Natural killer cell treated with Interleukin-12 subunit alpha and Interleukin-12 subunit beta and Interleukin-15 and Interleukin-18, amount 100 ng/mL, for 72 hours (primary cell): ENCODE measurements around the gene CDK14. TPM values are rescaled to one million over a fixed set of nuclear protein-coding genes. Genes with fewer than 3 reads are reported as not detected.

Experiments used
- ATAC-seq, 2 donors: fragments of 150-1000 bp; cut with Tn5 transposase in 1 of 2; sonication (Bioruptor Pico), chemical (Tn5 transposase) in 1 of 2; 2 replicates each; pipeline ENCODE4 v1.10.0; 2021
- DNase-seq: peaks from one replicate; pipeline ENCODE4 v3.0.0; 2022; ENCODE audit warnings: low spot score
- H3K27ac Mint-ChIP-seq, 2 donors: 1 replicate in 1 of 2; 2 replicates in 1 of 2; pipeline ENCODE4 v1.8.0; 2022; ENCODE audit warnings: mixed read lengths in 2 of 2, mild to moderate bottlenecking in 1 of 2, moderate library complexity in 1 of 2
- H3K27me3 Mint-ChIP-seq, 2 donors: 1 replicate in 1 of 2; 2 replicates in 1 of 2; pipeline ENCODE4 v1.8.0; 2022; ENCODE audit warnings: mixed read lengths in 2 of 2
- H3K36me3 Mint-ChIP-seq: one replicate; pipeline ENCODE4 v1.8.0; 2022; ENCODE audit warnings: mixed read lengths
- H3K4me1 Mint-ChIP-seq, 2 donors: 1 replicate in 1 of 2; 2 replicates in 1 of 2; pipeline ENCODE4 v1.8.0; 2022; ENCODE audit warnings: low read depth in 2 of 2, mixed read lengths in 2 of 2, mild to moderate bottlenecking in 1 of 2
- H3K4me3 Mint-ChIP-seq: one replicate; pipeline ENCODE4 v1.8.0; 2022; ENCODE audit warnings: mixed read lengths
- H3K9me3 Mint-ChIP-seq: 2 replicates; pipeline ENCODE4 v1.8.0; 2022; ENCODE audit warnings: mixed read lengths
- total RNA-seq, 2 donors: library from RNA; stranded (reverse); gene quantifications; one replicate each; pipeline ENCODE4 v1.2.3, GENCODE V29; 2022

CDK14 gene
- total RNA-seq, 2 donors from 2014 or later = 0.76 to 2.8 TPM

DNA sequence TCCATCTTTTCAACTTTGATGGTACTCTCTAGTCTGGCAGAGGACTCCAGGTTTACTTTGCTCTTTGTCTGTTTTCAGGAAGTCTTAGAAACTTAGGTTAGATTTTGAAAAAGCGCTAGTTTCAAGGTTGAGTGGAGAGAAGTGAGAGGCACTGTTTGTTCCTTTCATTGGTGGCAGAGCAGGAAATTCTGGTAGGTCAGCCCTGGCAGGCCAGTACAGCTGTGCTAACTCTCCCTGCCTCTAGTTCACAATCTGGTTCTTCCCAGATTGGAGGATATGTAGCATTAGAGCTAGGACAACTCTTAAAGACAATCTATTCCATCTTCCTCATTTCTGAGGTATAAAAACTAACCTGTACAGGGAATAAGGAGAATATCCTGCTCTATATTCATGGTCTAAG is 507.2 kb downstream of the CDK14 start:
- Mint-ChIP-seq H3K27ac (no peak overlapping the region), H3K36me3 (no peaks in the 10 kb centered on the region), H3K4me3 (no peak overlapping the region), H3K27me3 (no peaks in the 10 kb centered on the region), H3K9me3 (peaks cover 8% of the 10 kb centered on the region), H3K4me1 (no peaks in the 10 kb centered on the region)
- no peak for ATAC-seq
- no peak for DNase-seq

DNA sequence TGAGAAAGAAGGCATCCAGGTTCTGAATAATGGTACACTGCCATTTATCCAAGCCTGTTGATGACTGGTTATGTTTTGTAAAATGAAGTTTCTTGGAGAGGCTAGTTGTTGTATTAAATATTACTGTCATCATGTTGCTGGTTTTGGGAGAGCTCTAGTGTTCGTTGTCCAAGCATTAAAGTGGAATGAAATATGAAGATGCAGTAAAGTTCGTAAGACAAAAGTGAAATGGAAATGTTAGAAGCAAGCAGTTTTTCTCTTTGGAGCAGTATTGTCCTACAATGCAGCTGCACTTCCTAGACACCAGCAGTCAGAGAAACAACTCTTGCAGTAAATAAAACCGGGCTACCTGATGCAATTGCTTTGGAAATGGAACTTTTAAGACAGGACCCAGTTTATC is 511.3 kb downstream of the CDK14 start:
- H3K36me3 Mint-ChIP-seq = no peaks in the 10 kb centered on the region
- ATAC-seq (no peak), DNase-seq (no peak)
- no peak overlapping the region for H3K27ac Mint-ChIP-seq
- no peaks in the 10 kb centered on the region for H3K27me3 Mint-ChIP-seq
- H3K4me1 Mint-ChIP-seq = no peaks in the 10 kb centered on the region
- peaks cover 8% of the 10 kb centered on the region for H3K9me3 Mint-ChIP-seq
- no peak overlapping the region for H3K4me3 Mint-ChIP-seq

DNA sequence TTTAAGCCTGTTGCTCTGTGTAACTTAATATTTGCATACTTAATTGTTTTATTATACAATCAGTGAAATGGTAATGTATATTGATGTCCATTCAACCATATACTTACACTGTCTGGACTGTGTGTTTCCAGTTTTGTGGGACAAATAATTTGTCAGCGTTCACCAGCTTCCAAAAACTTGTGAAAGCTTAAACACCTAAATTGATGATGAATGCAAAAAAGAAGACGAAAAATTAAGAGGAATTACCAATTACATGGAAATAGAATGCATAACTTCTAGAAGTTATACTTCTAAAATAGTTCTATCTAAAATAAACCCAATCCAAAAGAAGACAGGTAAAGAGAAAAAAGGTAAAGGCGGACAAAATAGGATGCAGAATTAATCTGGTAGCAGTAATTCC is 513.1 kb downstream of the CDK14 start:
- no peak for DNase-seq
- Mint-ChIP-seq H3K27me3 (no peaks in the 10 kb centered on the region), H3K4me1 (no peaks in the 10 kb centered on the region), H3K27ac (no peak overlapping the region), H3K9me3 (peaks cover 3% of the 10 kb centered on the region), H3K4me3 (no peak overlapping the region), H3K36me3 (no peaks in the 10 kb centered on the region)
- ATAC-seq = no peak

DNA sequence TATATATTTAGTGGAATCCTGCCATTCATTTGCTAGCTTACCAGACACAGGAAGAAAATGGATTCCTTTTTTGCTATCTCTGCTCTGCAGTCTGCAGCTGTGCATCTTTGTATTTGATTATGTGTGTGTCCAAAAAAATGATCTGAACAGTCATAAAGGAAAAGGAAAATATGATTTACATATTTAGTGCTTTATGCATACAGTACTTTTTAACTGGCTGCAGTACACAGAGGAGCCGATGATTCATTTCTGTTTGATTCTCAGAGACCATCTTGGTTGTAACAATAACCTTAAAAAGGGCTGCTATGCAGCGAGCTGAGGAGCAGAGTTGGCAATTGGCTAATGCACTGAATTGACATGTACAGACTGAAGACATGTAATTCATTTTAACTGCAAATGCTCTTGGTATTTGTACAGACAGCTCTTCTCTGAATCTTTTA is 516.8 kb downstream of the CDK14 start:
- Mint-ChIP-seq H3K4me1 (no peaks in the 10 kb centered on the region), H3K9me3 (peaks cover 3% of the 10 kb centered on the region), H3K36me3 (no peaks in the 10 kb centered on the region), H3K4me3 (no peak overlapping the region), H3K27me3 (no peaks in the 10 kb centered on the region), H3K27ac (no peak overlapping the region)
- DNase-seq (no peak), ATAC-seq (no peak)

DNA sequence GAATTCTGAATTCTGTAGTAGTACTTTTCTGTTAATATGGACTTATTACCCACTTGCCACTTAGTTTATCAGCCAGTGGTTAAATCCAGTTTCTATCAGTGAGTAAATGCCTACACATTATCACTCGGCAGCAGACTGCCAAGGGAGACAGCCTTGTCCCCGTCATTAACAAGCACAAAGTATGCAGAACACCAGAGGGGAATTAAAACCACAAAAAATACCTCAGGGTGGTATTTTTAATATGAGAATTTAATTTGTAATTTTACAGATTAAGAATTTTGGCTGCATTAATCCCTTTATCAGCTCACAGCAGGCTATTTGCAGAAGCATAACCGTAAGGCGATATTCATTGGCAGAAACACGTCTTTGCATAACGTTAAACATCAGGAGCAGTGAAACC is 518.1 kb downstream of the CDK14 start:
- peaks cover 3% of the 10 kb centered on the region for H3K9me3 Mint-ChIP-seq
- H3K4me3 Mint-ChIP-seq = no peak overlapping the region

DNA sequence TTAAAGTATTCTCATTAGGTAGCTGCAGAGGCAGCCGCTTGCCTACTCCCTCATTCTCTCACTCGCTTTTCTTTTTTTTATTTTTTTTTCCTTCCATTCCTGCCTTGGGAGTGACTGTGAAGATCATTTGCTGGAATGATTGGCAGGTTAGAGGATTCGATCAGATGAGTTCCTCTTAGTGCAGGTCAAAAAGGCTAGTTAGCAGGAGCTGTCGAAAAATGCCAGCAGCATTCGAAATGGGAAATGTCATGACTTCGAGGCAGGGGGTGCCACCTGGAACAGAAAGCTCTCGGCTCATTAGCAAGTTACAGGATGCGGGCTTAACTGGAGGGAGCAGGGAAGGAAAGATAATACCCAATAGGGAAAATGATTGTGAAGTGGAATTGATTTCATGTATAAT is 530.6 kb downstream of the CDK14 start:
- Mint-ChIP-seq H3K27me3 (no peaks in the 10 kb centered on the region), H3K4me1 (no peaks in the 10 kb centered on the region), H3K4me3 (no peak overlapping the region), H3K27ac (no peak overlapping the region), H3K9me3 (peaks cover 3% of the 10 kb centered on the region), H3K36me3 (no peaks in the 10 kb centered on the region)
- ATAC-seq (no peak), DNase-seq (no peak)

More for the DNA sequence above, 518.1 kb downstream of the CDK14 start:
- Mint-ChIP-seq H3K36me3 (no peaks in the 10 kb centered on the region), H3K27me3 (no peaks in the 10 kb centered on the region), H3K27ac (no peak overlapping the region), H3K4me1 (no peaks in the 10 kb centered on the region)
- no peak for DNase-seq
- ATAC-seq = no peak

DNA sequence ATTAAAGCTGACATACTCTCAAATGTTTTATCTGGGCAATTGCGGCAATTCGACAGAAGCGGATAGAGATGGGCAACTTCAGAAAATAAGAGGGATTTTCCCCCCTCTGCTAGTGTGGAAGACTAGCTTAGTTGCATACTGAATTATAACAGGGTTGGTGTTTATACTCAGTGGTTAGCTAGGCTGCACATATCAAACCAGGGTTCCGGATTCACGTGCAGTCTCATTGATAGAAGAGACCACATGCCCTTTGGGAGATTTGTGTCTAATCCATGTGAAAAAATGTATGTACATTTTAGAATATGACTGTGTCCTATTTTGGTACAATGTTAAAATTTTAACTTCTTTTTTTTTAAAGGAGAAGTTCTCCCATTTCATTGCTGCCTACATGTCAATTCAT is 531.2 kb downstream of the CDK14 start:
- H3K4me3 Mint-ChIP-seq = no peak overlapping the region
- H3K27me3 Mint-ChIP-seq = no peaks in the 10 kb centered on the region
- ATAC-seq (no peak), DNase-seq (no peak)
- peaks cover 3% of the 10 kb centered on the region for H3K9me3 Mint-ChIP-seq
- no peaks in the 10 kb centered on the region for H3K4me1 Mint-ChIP-seq
- H3K36me3 Mint-ChIP-seq = no peaks in the 10 kb centered on the region
- H3K27ac Mint-ChIP-seq = no peak overlapping the region

DNA sequence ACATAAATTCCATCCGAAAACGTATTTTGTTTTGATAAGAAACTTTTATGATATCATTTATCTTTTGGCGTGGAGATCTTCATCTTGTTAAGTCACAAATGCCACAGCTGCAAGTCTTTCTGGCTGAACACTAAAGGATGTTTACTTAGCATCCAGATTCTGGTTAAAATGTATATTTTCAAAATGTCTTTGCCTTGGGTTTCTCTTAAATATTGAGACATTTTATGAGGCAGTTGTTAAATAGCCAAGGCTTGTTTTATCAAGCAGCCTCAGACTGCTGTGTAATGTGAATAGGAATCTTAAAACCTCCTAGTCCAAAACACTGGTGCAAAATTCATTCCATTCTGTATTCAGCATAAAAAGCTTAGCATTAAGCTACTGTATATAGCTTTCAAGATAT is 531.8 kb downstream of the CDK14 start:
- H3K27me3 Mint-ChIP-seq = no peaks in the 10 kb centered on the region
- H3K9me3 Mint-ChIP-seq = peaks cover 3% of the 10 kb centered on the region
- H3K4me3 Mint-ChIP-seq = no peak overlapping the region
- DNase-seq (no peak), ATAC-seq (no peak)
- H3K4me1 Mint-ChIP-seq = no peaks in the 10 kb centered on the region
- H3K27ac Mint-ChIP-seq = no peak overlapping the region
- no peaks in the 10 kb centered on the region for H3K36me3 Mint-ChIP-seq

DNA sequence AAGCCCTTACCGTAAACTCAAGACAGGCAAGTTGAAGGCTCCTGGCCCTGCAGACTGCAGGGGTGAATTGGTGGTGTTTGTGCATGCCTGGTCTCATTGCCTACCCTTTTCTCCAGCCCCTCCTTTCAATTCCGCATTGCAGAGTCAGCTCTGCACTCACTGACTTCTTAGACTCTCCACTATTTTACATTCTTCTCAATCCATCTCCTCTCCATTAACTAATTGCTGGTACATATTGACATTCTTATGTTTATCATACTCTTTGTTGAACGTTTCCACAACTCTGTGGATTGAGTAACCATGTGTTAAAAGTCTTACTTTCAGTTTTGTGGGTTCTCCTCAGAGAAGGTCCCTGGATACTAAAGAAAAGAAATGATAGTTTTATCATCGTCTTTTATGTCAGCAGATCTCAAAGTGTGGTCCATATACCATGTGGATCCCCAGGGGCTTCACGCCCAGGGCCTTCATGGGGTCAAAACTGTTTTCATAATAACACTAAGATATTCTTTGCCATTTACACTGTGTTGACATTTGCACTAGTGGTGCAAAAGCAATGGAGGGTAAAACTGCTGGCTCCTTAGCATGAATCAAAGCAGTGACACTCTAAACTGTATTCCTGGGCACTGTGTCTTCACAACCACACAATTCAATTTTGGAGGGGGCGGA is 532.7 kb downstream of the CDK14 start:
- ATAC-seq (no peak), DNase-seq (no peak)
- no peaks in the 10 kb centered on the region for H3K27me3 Mint-ChIP-seq
- no peak overlapping the region for H3K27ac Mint-ChIP-seq
- no peaks in the 10 kb centered on the region for H3K4me1 Mint-ChIP-seq
- no peaks in the 10 kb centered on the region for H3K36me3 Mint-ChIP-seq
- H3K4me3 Mint-ChIP-seq = no peak overlapping the region
- H3K9me3 Mint-ChIP-seq = peaks cover 3% of the 10 kb centered on the region

DNA sequence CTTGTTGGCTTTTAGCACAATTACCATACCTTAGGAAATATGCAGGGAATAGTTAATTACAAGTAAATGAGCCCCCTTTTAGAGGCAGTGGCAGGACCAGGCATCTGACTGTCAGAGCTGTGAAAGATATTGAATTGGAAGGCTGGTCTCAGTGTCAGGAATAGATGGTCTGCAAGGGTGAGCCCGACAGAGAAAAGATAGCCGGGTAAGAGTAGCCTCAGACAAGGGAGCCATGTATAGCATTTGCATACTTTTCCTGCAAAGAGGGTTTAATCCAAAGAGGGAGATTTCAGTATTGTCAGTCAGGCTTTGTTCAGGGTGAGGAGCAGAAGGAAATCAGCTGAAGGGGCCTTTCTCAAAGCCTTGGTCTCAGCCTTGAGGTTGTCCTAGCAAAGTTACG is 539.2 kb downstream of the CDK14 start:
- ATAC-seq = no peak
- peaks cover 3% of the 10 kb centered on the region for H3K9me3 Mint-ChIP-seq
- H3K27me3 Mint-ChIP-seq = no peaks in the 10 kb centered on the region
- no peak overlapping the region for H3K27ac Mint-ChIP-seq
- H3K36me3 Mint-ChIP-seq = no peaks in the 10 kb centered on the region
- H3K4me3 Mint-ChIP-seq = no peak overlapping the region
- H3K4me1 Mint-ChIP-seq = no peaks in the 10 kb centered on the region
- DNase-seq = no peak

DNA sequence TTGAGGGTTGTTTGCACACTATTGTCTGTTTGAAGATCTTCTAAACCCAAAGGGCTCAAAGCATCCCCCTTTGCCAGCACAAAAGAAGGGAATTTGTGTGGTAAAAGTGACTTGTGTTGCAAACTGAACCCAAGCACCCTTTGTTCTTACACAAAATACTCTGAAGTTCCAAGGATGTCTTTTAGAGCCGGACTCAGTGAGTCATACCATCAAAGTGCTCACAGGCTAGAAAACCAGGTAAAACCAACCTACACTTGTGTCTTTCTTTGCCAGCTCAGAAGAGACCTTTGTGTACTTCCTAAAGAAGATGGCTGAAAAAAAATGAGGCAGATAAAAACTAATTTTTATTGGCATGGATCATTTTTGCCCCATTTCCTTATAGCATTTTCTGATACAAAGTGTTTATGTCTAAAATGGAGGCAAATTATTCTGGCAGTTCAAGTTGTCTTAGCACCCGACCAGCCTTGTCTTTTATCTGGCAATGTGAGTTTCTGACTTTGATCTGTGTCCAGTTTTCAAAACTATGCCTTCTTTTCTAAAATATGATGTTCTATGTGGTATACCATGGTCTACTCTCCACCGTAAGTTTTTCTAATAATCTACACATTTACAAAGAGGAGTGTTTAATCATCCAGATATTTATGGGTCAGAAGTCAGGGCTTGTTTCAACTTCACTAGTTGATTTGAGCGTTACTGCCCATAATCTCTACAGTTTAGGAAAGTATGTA is 539.7 kb downstream of the CDK14 start:
- no peaks in the 10 kb centered on the region for H3K27me3 Mint-ChIP-seq

DNA sequence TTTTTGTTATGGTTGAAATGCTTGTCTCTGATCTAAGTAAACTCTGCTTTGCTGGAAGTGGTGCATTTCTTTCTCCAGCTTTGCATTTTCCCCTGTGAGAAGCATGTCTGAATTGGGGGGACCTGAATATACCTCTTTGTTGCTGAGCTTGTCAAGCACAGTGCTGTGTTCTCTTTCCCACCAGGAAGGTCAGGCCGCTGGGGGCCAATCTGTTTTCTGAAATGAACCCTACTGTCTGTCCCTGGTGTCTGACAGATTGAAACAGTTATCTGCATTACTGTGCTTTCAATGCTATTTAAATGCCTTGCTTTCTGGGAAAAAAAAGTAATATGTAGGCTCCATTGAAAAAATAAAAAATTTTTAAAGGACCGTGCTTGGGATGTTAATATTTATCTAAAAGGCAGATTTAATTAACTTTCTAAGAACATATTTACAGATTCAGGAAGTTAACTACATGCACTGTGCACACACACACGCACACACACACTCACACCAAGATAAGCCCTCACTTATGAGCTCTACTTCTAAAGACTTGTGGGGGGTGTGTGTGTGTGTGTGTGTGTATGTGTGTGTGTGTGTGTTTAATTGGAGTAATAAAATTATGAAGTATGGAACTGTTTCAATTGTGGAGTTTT is 541.1 kb downstream of the CDK14 start:
- Mint-ChIP-seq H3K4me1 (no peaks in the 10 kb centered on the region), H3K27ac (no peak overlapping the region), H3K36me3 (peaks cover 6% of the 10 kb centered on the region), H3K27me3 (no peaks in the 10 kb centered on the region), H3K9me3 (no peaks in the 10 kb centered on the region), H3K4me3 (no peak overlapping the region)
- DNase-seq (no peak), ATAC-seq (no peak)

More for the DNA sequence above, 539.7 kb downstream of the CDK14 start:
- no peak overlapping the region for H3K4me3 Mint-ChIP-seq
- peaks cover 3% of the 10 kb centered on the region for H3K9me3 Mint-ChIP-seq
- no peak overlapping the region for H3K27ac Mint-ChIP-seq
- no peaks in the 10 kb centered on the region for H3K4me1 Mint-ChIP-seq
- DNase-seq (no peak), ATAC-seq (no peak)
- H3K36me3 Mint-ChIP-seq = peaks cover 2% of the 10 kb centered on the region

DNA sequence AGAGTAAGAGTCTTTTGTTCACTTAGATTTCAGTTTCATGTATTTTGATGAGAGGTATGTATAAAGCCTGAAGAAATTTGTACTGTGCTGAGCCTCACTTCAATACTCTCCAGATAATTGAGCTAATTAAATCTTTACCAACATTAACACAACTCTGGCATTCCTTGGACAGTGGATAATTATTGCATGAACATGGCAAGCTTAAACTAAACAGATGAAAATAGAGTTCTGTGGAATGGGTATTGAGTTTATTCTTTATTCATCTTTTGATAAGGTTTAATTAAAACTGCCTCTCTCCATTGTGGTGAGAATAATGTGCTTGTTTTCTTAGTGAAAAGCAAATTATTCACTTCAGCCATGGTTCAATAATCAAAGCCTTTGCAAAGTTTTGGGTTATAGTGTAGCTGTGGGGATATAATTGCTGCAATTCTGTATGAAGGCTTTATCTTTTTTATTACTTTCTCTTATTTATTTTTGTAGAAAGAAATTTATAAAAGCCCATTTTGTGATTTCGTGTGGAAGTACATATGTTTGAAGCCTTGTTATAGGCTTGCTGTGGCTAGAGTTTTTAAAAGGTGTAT is 541.8 kb downstream of the CDK14 start:
- ATAC-seq (no peak), DNase-seq (no peak)
- Mint-ChIP-seq H3K27ac (no peak overlapping the region), H3K27me3 (no peaks in the 10 kb centered on the region), H3K36me3 (peaks cover 6% of the 10 kb centered on the region), H3K4me1 (no peaks in the 10 kb centered on the region), H3K9me3 (no peaks in the 10 kb centered on the region), H3K4me3 (no peak overlapping the region)

DNA sequence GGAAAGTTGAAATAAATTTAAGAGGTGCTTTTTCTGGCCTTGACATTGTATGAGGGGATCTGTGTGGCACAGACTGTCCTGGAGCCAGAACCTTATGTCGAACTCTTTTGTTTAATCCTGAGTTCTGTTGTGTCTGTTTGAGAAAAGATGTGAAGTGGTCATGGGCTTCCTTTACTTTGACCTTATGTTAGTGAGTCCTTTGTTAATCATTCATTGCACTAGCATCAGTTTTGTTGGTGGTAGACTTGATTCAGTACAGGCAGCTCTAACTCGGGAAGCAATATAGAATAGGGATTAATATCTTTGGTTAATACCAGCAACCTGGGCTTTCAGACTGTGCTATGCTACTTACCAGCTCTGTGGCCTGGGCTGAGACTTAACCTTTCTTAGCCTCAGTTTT is 544.2 kb downstream of the CDK14 start:
- DNase-seq (no peak), ATAC-seq (no peak)
- Mint-ChIP-seq H3K27ac (no peak overlapping the region), H3K4me1 (no peaks in the 10 kb centered on the region), H3K4me3 (no peak overlapping the region), H3K9me3 (no peaks in the 10 kb centered on the region), H3K36me3 (peaks cover 6% of the 10 kb centered on the region), H3K27me3 (no peaks in the 10 kb centered on the region)
